ENCODE results near the gene MNDA.

GRCh38 chr1:158809862-158810261 is 21.3 kb upstream of the MNDA start:
- TF ChIP-seq, protein P1, sequence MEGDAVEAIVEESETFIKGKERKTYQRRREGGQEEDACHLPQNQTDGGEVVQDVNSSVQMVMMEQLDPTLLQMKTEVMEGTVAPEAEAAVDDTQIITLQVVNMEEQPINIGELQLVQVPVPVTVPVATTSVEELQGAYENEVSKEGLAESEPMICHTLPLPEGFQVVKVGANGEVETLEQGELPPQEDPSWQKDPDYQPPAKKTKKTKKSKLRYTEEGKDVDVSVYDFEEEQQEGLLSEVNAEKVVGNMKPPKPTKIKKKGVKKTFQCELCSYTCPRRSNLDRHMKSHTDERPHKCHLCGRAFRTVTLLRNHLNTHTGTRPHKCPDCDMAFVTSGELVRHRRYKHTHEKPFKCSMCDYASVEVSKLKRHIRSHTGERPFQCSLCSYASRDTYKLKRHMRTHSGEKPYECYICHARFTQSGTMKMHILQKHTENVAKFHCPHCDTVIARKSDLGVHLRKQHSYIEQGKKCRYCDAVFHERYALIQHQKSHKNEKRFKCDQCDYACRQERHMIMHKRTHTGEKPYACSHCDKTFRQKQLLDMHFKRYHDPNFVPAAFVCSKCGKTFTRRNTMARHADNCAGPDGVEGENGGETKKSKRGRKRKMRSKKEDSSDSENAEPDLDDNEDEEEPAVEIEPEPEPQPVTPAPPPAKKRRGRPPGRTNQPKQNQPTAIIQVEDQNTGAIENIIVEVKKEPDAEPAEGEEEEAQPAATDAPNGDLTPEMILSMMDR (IDR thresholded peaks at IDR 0.05): no peak
- TF ChIP-seq ZFX (IDR thresholded peaks at IDR 0.05; ENCODE audit: borderline replicate concordance): no peak

Measured in 22Rv1 (cell line).